Mesenchymal stem cell (in vitro differentiated cells and primary cell): ENCODE measurements around the gene SLC25A21.

Source experiments
- DNase-seq: peaks from one replicate; pipeline ENCODE4 v3.0.0-alpha.2; 2013
- H2AFZ ChIP-seq: one replicate; pipeline ENCODE4 v1.6.1; 2013; ENCODE audit warnings: low read depth, mild to moderate bottlenecking, control low read depth, inconsistent platforms, low read length, moderate library complexity
- H2AK5ac ChIP-seq: 2 replicates; pipeline ENCODE4 v1.6.1; 2013; ENCODE audit warnings: low read length, moderate library complexity, mild to moderate bottlenecking, inconsistent platforms; ENCODE audit not compliant: severe bottlenecking
- H2BK120ac ChIP-seq: one replicate; pipeline ENCODE4 v1.6.1; 2013; ENCODE audit warnings: low read depth, mild to moderate bottlenecking, inconsistent platforms, low read length, moderate library complexity
- H2BK12ac ChIP-seq, 2 experiments: one replicate each; pipeline ENCODE4 v1.6.1; 2013; ENCODE audit warnings: inconsistent platforms in 2 of 2, low read length in 2 of 2, mild to moderate bottlenecking in 2 of 2, moderate library complexity in 2 of 2, control low read depth in 1 of 2
- H2BK15ac ChIP-seq: one replicate; pipeline ENCODE4 v1.6.1; 2013; ENCODE audit warnings: mild to moderate bottlenecking, low read depth, inconsistent platforms; ENCODE audit not compliant: poor library complexity, severe bottlenecking
- H2BK5ac ChIP-seq: 2 replicates; pipeline ENCODE4 v1.6.1; 2013; ENCODE audit warnings: low read depth, mild to moderate bottlenecking, low read length, control low read depth, inconsistent platforms; ENCODE audit not compliant: poor library complexity, severe bottlenecking
- H3K14ac ChIP-seq, 2 experiments: one replicate each; pipeline ENCODE4 v1.6.1; 2013; ENCODE audit warnings: inconsistent platforms in 2 of 2, low read length in 2 of 2, control low read depth in 1 of 2, mild to moderate bottlenecking in 1 of 2, moderate library complexity in 1 of 2
- H3K18ac ChIP-seq, 2 experiments: one replicate each; pipeline ENCODE4 v1.6.1; 2013; ENCODE audit warnings: inconsistent platforms in 2 of 2, low read length in 2 of 2, control low read depth in 1 of 2, low read depth in 1 of 2, mild to moderate bottlenecking in 1 of 2
- H3K23ac ChIP-seq, 2 experiments: one replicate each; pipeline ENCODE4 v1.6.1; 2013; ENCODE audit warnings: inconsistent platforms in 2 of 2, low read length in 2 of 2, mild to moderate bottlenecking in 2 of 2, moderate library complexity in 2 of 2, control low read depth in 1 of 2
- H3K27ac ChIP-seq: 2 replicates; pipeline ENCODE4 v1.5.1; 2013; ENCODE audit warnings: mild to moderate bottlenecking, moderate library complexity, low read length, control low read depth, inconsistent platforms; ENCODE audit not compliant: poor library complexity, severe bottlenecking
- H3K27me3 ChIP-seq, 2 experiments: 2 replicates each; pipeline versions ENCODE4 v1.6.1 to v1.7.0; 2013; ENCODE audit warnings: low read length in 2 of 2, mild to moderate bottlenecking in 2 of 2, moderate library complexity in 2 of 2, control low read depth in 1 of 2, inconsistent platforms in 1 of 2; ENCODE audit not compliant: control insufficient read depth in 1 of 2, insufficient read depth in 1 of 2
- H3K36me3 ChIP-seq, 2 experiments: 2 replicates each; pipeline versions ENCODE4 v1.6.1 to v1.7.0; 2013; ENCODE audit warnings: low read length in 2 of 2, control low read depth in 1 of 2, inconsistent platforms in 1 of 2, low read depth in 1 of 2, mild to moderate bottlenecking in 1 of 2; ENCODE audit not compliant: insufficient read depth in 2 of 2, control insufficient read depth in 1 of 2
- H3K4ac ChIP-seq, 2 experiments: one replicate each; pipeline ENCODE4 v1.6.1; 2013; ENCODE audit warnings: inconsistent platforms in 2 of 2, low read length in 2 of 2, mild to moderate bottlenecking in 2 of 2, moderate library complexity in 2 of 2, control low read depth in 1 of 2, low read depth in 1 of 2
- H3K4me1 ChIP-seq: 2 replicates; pipeline ENCODE4 v1.6.1; 2013; ENCODE audit warnings: low read depth, low read length, control low read depth; ENCODE audit not compliant: control insufficient read depth, insufficient read depth
- H3K4me2 ChIP-seq: 2 replicates; pipeline ENCODE4 v1.6.1; 2013; ENCODE audit warnings: low read length, mild to moderate bottlenecking, inconsistent platforms; ENCODE audit not compliant: poor library complexity, severe bottlenecking
- H3K4me3 ChIP-seq, 2 experiments: 2 replicates each; pipeline versions ENCODE4 v1.5.1 to v1.7.0; 2013; ENCODE audit warnings: low read length in 2 of 2, mild to moderate bottlenecking in 2 of 2, control low read depth in 1 of 2, low read depth in 1 of 2; ENCODE audit not compliant: insufficient read depth in 1 of 2
- H3K79me1 ChIP-seq: replicated peaks from 2 replicates; pipeline ENCODE4 v1.6.1; 2013; ENCODE audit warnings: mild to moderate bottlenecking, control low read depth, low read length, inconsistent platforms; ENCODE audit not compliant: poor library complexity, severe bottlenecking
- H3K9ac ChIP-seq: 2 replicates; pipeline ENCODE4 v1.7.0; 2013; ENCODE audit warnings: mild to moderate bottlenecking, low read length, moderate library complexity
- H3K9me3 ChIP-seq: 2 replicates; pipeline ENCODE4 v1.7.0; 2013; ENCODE audit warnings: mild to moderate bottlenecking, low read length; ENCODE audit not compliant: control insufficient read depth
- H4K8ac ChIP-seq: one replicate; pipeline ENCODE4 v1.6.1; 2013; ENCODE audit warnings: inconsistent platforms, mild to moderate bottlenecking, low read length, moderate library complexity
- H4K91ac ChIP-seq: one replicate; pipeline ENCODE4 v1.6.1; 2013; ENCODE audit warnings: mild to moderate bottlenecking, low read length, inconsistent platforms
- whole genome bisulfite sequencing: methylation state at CpG from one replicate; pipeline ENCODE4 v1.1.7; 2013; ENCODE audit warnings: mixed read lengths; 5-methylcytosine and 5-hydroxymethylcytosine counted together

Gene SLC25A21

DNA sequence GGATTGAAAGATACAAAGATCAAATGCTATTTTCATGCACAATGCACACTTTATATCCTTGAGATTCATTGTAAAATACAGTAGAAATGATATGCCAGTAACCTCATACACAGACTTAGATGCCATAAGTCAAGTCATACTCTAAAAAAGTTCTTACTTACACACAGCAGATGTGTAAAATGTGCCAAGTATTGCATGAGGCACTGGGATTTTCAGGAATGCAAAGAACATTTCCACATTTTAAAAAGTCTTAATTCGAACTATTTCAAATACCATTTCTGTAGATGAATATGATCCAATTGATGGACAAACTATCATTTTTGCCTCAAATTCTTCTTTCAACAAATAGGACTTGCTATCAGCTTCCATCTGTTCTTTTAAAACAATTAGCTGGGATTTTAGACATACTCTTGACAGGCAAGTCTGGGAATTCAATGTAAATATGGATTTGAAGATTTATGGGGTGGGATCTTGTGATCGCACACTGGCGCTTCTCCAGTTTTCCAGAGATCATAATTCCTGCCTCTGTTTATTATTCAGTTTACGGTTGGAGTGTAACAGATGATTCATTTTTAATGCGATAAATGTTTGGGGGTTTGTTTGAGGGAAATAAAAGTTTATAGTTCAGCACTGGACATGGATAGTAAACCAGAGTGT, 326.9 kb downstream of the SLC25A21 start:
- H3K9me3 ChIP-seq = no peaks in the 10 kb centered on the region
- no peak overlapping the region for H2BK12ac ChIP-seq
- H3K27me3 ChIP-seq = no peaks in the 10 kb centered on the region
- no peaks in the 10 kb centered on the region for H3K36me3 ChIP-seq
- H2BK15ac ChIP-seq = no peak overlapping the region
- no peak overlapping the region for H3K14ac ChIP-seq
- H4K91ac ChIP-seq = no peak overlapping the region
- no peak overlapping the region for H4K8ac ChIP-seq
- no peak overlapping the region for H3K4me3 ChIP-seq
- no peak overlapping the region for H2AK5ac ChIP-seq
- H3K4me2 ChIP-seq = no peak overlapping the region
- no peaks in the 10 kb centered on the region for H3K4me1 ChIP-seq
- no peak overlapping the region for H2AFZ ChIP-seq
- H3K18ac ChIP-seq = no peak overlapping the region
- no peak overlapping the region for H3K9ac ChIP-seq
- H3K4ac ChIP-seq = no peak overlapping the region
- 95% methylated on average over 4 of the region's 5 CpGs for WGBS
- no peak overlapping the region for H3K27ac ChIP-seq
- no peaks in the 10 kb centered on the region for H3K79me1 ChIP-seq
- H3K23ac ChIP-seq = no peak overlapping the region
- no peak overlapping the region for H2BK5ac ChIP-seq
- no peak for DNase-seq
- no peak overlapping the region for H2BK120ac ChIP-seq

DNA sequence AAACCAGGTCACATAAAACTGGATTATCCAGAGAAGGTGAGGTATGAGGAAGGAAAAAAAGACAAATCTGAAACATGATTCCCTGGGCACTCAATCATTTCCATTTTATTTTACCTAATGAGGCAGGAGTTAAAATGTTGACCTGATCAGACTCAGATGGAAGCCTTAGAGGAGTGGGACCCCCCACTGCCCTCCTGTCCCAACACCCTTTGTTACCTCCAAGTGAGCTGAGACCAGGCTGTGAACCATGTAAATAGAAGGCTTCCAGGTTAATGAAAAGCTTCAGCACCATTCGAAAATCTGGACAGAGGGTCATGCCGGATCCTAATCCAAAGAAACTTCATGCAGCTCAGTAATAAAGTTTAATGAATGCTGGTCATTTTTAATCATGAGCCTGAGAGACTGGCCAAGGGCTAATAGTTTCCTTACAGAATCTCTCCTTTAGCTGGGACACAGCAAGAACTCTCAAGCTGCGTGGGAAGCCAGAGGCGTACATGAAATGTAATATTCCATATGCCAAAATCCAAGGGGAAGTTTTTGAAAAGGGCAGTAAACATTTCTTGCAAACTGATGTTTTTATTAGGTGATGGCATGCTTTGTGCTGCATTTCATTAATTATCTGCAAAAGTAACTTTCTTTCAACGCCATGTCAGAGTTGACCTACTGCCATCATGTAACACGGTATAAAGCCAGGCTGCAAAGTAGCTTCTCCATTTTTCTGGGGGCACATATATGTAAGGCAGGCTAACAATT, 327.8 kb downstream of the SLC25A21 start:
- Histone ChIP-seq H2BK5ac (no peak overlapping the region), H3K27me3 (no peaks in the 10 kb centered on the region), H3K4me1 (no peaks in the 10 kb centered on the region), H3K4me3 (no peak overlapping the region), H3K14ac (no peak overlapping the region), H3K23ac (no peak overlapping the region), H3K18ac (no peak overlapping the region), H3K9ac (no peak overlapping the region), H3K9me3 (no peaks in the 10 kb centered on the region), H3K79me1 (no peaks in the 10 kb centered on the region), H3K27ac (no peak overlapping the region), H3K36me3 (no peaks in the 10 kb centered on the region), H2BK120ac (no peak overlapping the region), H3K4ac (no peak overlapping the region), H2AFZ (no peak overlapping the region), H2AK5ac (no peak overlapping the region), H4K8ac (no peak overlapping the region), H3K4me2 (no peak overlapping the region), H4K91ac (no peak overlapping the region), H2BK15ac (no peak overlapping the region), H2BK12ac (no peak overlapping the region)
- no peak for DNase-seq
- 92% methylated on average over 6 of the region's 6 CpGs for WGBS

DNA sequence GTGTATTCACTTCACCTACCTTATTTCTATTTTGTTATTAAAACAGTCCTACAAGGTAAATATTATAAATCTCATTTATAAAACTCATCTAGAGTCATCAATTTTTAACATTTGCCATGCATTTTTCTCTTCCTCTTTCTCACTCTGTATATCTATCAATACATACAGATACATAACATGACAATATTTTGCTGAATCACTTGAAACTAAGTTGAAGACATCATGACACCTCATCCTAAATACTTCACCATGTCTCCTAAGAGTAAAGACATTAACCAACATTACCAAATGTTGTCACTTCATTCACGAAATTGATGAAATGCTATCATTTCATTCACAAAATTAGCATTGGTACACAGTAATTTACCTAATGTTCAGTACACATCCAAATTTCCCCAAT, 329.0 kb downstream of the SLC25A21 start:
- no peak overlapping the region for H3K4me3 ChIP-seq
- no peak overlapping the region for H2BK15ac ChIP-seq
- H2BK5ac ChIP-seq = no peak overlapping the region
- H2BK120ac ChIP-seq = no peak overlapping the region
- no peaks in the 10 kb centered on the region for H3K9me3 ChIP-seq
- H2AK5ac ChIP-seq = no peak overlapping the region
- H3K79me1 ChIP-seq = no peaks in the 10 kb centered on the region
- no peak overlapping the region for H3K9ac ChIP-seq
- no peak overlapping the region for H4K8ac ChIP-seq
- H3K4me1 ChIP-seq = no peaks in the 10 kb centered on the region
- H3K27ac ChIP-seq = no peak overlapping the region
- H2AFZ ChIP-seq = no peak overlapping the region
- no peak overlapping the region for H3K14ac ChIP-seq
- H3K36me3 ChIP-seq = no peaks in the 10 kb centered on the region
- H4K91ac ChIP-seq = no peak overlapping the region
- H3K27me3 ChIP-seq = no peaks in the 10 kb centered on the region
- no peak overlapping the region for H3K4ac ChIP-seq
- no peak overlapping the region for H3K18ac ChIP-seq
- 78% methylated on average over 1 of the region's 1 CpG for WGBS
- H3K4me2 ChIP-seq = no peak overlapping the region
- H3K23ac ChIP-seq = no peak overlapping the region
- H2BK12ac ChIP-seq = no peak overlapping the region
- DNase-seq = no peak

DNA sequence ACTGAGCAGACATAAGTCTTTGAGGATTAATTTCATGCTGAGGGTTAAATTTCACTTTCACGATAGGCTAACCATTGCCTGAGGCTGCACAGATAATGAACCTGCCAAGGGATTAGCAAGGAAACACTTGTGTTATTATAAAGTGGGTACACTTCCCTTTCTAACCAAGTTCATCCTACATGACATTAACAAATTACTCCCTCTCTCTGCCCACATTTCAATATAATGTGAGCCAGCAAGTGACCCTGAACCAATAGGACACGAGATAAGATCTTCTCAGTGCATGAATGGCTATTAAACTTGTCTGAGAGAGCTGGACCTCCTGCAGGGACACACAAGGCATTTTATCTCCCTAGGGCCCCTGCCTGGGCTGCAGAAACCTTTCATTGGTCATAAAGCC, 337.3 kb downstream of the SLC25A21 start:
- Histone ChIP-seq H2AK5ac (no peak overlapping the region), H2BK12ac (no peak overlapping the region), H3K18ac (no peak overlapping the region), H3K23ac (no peak overlapping the region), H3K4me3 (no peak overlapping the region), H3K9ac (no peak overlapping the region), H3K4me2 (no peak overlapping the region), H3K79me1 (no peaks in the 10 kb centered on the region), H3K27me3 (no peaks in the 10 kb centered on the region), H2BK5ac (no peak overlapping the region), H3K36me3 (no peaks in the 10 kb centered on the region), H3K14ac (no peak overlapping the region), H4K91ac (no peak overlapping the region), H3K4me1 (no peaks in the 10 kb centered on the region), H4K8ac (no peak overlapping the region), H2AFZ (no peak overlapping the region), H3K4ac (no peak overlapping the region), H2BK15ac (no peak overlapping the region), H3K9me3 (peaks cover 4% of the 10 kb centered on the region), H2BK120ac (no peak overlapping the region), H3K27ac (no peak overlapping the region)
- no peak for DNase-seq
- WGBS = 63% methylated on average over 2 of the region's 2 CpGs
